Ureter (tissue), 1 donor: ENCODE results near the gene KRTAP5-3. TPM values are rescaled to one million over a fixed set of nuclear protein-coding genes. Genes with fewer than 3 reads are reported as not detected.

Experiments
- DNase-seq: peaks from one replicate; pipeline ENCODE4 v3.0.0-alpha.2; 2020; ENCODE audit warnings: low spot score
- total RNA-seq: library from RNA; stranded (reverse); gene quantifications from one replicate; pipeline ENCODE4 v1.2.4, GENCODE V29; 2023
- donor health status: DM: yes; HTN: yes; CAD: no.

The KRTAP5-3 gene
- total RNA-seq, 1 donor from 2014 or later, result not detected

DNA sequence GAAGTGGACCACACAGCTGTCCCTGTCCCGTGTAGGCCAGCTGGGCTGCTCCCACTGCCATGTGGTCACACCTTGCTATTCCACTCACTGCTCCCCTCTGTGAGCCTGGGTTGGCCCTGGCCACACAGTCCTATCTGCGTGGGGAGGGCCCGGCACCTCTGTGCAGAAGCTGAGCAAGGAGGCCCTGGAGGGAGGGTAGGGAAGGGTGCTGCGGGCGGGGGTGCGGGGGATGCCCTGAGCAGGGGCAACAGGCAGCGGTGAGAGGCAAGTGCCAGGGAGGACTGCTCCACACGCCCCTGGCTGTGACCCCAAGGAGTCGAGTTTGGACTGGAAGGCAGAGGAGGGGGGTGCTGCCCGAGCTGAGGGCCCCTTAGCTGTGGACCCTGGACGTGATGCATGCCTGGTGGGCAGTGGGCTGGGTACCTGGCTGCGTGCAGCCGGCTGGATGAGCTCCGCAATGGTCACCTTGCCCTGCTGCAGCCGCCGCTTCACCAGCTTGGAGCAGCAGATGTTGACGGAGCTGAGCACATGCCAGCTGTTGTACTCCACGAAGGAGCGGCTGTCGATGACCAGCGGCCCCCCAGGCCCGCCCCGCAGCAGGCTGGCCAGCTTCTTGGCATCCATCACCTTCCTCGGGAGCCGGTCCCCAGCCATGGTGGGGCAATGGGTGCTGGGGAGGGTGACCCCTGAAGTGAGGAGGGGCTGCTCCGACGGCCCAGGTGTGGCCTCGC is 42.9 kb downstream of the KRTAP5-3 start:
- DNase-seq, result no peak

DNA sequence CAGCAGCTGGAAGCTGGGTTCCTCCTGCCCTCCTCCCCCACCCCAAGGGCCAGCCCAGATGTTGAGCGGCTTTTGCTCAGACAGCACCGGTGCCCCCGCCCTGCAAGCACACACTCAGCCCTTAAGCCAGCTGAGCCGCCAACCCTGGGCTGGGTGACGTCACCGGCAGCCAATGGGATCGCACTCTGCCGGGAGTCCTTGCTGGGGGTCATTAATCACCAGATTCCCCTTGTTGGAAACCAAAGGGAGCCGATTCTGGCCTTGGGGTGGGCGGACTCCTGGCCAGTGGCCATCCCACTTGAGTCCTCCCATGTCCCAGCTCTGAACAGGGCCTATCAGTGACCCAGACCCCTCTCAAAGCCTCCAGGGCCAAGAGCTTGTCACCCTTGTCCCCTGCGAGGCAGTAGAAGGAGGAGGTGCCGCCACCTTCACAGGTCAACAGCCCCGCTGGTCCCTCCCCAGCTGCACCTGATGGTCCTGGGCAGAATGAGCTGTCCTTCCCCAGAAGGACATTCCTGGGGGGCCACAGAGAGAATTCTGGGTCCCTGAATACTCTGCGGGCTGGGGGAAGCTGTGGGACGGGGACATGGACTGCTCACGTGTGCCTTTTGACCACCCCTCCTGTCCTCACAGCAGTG is 43.6 kb downstream of the KRTAP5-3 start:
- no peak for DNase-seq

DNA sequence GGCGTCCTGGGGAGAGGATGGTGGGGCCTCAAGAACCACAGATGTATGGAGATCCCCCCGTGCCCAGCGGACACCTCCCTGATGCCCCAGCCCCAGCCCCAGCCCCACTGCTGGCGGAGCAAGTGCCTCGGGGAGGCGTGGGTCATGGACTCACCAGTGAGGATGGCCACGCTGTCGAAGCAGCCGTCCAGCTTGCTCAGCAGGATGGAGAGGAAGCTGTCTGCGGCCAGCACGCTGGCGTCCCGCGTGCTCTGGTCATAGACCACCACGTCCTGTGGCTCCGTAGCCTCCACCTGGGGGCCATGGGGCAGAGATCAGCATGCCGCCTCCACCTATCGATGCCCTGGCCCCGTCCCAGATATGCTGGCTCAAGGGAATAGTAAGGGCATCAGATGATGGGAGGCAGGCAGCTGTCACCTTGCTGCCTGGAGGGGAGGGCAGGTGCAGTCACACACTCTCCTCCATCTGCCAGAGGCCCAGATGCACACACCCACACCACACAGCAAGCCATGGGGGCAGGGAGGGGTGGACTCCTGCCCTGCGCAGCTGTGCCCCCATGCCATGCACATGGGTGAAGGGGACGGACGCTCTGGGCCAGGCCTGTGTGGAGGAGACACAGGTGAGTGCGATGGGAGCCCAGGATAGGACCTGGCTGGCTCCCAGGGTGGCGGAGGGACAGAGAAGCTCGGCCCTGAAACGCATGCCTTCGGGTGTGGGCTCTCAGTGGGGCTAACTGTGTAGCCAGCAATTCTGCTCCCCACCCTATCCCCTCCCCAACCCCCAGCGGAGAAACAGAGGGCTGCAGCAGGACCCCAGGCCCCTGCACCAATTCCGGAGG is 44.3 kb downstream of the KRTAP5-3 start:
- no peak for DNase-seq

DNA sequence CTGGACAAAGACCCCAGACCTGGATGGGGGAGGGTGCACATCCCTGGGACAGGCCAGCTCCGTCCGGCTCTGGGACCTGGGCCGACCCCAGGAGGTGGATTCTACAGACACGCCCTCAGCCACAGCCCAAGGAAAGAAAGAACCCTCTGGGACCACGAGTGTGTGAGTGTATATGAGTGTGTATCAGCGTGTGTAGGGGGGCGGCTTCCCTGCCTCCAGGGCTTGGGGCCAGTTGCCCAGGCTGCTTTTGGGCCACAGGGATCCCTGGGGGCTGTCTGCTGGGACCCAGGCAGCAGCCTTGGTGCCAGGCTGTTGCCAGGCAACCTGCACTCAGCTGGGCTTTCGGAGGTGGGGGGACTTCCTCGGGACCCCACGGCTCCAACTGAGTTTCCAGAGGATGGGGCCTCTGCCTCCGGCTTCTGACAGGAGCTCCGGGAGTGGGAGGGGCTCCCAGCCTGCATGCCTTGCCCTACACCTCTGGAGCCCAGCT is 45.1 kb downstream of the KRTAP5-3 start:
- no peak for DNase-seq

DNA sequence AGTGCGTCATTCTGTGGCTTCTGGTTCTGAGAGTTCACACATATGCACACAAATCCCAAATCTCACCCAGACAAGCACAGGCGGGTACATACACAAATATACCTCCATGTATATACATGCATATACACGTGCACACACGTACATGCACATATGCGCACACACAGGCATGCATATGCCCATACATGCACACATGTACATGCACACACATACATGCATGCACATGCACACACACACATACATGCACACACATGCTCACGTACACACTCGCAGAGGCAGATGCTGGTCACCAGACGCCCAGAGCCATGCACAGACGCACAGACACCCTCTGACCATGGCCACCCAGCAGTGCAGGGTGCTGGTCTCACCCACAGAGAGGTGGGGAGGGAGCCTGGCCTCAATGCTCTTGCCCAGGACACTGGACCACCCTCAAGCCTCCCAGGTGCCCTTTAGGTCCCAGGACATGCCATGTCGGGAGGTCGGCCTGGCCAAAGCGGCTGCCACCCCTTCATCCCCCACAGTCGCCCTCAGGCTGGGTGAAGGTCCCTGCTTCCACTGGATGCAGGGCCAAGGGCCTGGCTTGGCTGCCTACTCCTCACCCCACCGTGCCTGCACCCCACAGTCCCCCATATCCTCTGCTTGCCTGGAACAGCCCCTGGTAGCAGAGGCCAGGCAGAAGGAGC is 45.7 kb downstream of the KRTAP5-3 start:
- DNase-seq, result no peak

DNA sequence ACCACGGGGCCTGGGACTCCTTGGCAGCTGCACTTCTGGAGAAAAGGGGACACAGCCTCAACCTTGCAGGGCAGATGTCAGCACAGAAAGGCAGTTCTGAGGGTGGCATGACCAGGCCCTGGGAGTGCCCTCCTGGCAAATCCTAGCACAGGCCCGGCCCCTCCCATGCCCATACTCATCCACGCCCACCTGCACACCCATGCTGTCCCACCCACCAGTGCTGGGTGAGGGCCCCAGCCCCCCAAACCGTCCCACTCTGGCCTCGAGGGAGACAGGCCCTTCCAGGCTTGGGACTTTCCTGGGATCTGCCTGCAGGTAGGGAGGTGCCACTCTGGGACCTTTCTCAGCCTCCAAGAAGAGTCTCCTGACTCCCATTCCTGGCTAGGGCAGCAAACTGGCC is 46.3 kb downstream of the KRTAP5-3 start:
- DNase-seq, result no peak

DNA sequence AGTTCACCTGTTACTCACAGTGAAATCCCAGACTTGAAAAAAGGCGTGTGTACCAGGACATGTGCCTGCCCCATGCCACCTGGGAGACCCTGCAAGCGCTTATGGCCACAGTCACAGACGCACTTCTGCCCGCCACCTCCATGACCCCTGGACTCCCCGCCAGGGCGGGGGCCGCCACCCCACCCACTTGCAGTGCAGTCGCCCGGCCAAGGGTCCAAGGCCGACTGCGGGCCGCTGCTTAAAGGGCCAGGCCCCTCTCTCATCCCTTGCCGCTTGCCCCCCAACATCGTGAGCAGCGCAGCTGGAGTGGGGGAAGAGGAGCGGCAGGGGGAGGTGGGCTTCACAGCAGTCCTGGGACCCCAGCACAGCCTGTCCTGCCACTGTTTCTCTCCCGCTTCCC is 47.0 kb downstream of the KRTAP5-3 start:
- no peak for DNase-seq

DNA sequence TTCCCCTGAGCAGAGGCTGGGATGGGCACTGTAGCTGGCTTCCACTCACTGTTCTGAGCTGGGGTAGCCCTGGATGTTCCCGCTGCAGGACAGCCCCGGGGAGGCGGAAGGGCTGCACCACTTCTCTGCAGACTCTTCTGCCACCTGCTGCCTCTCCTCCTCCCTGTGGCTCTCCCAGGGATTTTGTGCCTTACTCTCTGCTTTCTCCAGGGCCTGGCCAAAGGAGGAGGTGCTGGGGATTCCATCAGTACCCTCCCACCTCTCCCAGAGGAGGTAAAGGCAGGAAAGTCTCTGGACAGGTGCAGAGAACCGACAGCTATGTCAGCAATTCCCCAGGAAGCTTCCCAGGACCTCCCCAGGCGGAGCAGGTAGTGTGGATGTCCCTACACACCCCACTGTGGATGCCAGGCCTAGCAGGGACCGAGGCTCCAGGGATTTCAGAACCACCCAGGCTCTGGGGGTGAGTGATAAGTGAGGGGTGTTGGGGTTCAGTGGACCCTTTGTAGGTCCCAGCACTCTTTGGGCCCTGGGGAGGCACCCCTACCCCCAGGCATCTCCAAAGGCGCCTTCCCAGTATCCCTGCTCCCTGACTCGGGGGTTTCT is 47.5 kb downstream of the KRTAP5-3 start:
- DNase-seq, result no peak

DNA sequence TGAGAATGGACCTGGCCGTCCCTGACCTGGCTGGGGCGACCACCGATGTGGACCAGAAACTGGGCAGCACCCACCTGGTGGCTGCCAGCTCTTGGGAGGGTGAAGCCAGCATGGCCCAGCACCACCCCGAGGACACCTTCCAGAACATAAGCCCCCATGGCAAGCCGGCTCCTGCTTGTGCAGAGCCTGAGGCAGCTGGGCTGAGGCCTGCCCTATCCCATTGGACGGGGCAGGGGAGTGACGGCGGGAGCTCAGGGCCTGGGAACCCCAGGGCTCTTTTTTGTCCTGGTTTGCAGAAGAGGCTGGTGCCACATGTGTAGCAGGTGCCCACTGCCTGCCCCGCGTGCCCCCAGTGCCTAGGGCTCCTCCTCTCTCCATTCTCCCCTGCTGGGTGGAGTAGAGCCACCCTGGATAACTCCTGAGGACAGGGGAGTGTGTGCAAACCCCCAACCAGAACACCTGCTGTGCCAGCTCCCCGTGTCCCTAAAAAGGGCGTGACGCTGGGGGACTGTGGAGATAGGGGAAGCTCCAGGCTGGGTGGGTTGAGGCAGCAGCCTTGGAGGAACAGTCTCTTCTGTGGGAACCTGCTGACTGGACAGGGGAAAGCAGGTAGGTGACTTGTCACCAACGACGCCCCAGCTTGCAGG is 48.1 kb downstream of the KRTAP5-3 start:
- DNase-seq, result no peak

DNA sequence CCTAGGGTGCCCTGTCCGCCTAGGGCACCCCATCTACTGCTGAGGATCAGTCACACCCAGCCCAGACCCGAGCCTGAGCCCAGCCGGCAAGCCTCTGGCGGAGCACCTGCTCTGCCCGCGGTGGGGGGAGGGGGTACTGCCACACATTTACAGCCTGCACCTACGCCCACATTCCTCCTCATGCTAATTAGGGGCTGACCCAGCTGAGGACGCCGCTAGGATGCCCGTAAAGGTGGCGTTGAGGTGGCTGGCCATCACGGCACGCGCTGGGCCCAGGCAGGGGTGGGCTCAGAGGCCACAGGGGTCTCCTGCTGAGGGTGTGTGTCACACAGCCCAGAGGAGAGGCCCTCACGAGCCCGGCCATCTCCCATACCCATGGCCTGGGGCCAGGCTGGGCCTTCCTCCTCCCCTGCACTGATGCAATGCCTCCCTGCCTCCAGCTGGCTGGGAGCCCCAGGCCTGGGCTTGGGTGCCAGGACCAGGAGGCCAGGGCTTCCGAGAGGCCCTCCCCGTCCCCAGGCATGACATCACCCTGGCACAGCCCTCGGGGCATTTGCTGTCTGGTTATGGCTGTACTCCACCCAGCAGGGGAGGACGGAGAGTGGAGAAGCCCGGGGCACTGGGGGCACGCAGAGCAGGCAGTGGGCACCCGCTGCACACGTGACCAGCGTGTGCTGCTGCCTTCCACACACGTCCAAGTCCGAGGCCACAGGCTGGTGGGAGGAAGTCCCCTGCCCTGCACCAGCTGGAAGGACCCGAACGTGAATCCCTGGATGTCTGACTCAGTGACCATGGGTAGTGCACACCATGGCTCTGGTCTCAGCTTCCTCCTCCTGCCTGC is 48.9 kb downstream of the KRTAP5-3 start:
- peak; percentile 92 for DNase-seq

DNA sequence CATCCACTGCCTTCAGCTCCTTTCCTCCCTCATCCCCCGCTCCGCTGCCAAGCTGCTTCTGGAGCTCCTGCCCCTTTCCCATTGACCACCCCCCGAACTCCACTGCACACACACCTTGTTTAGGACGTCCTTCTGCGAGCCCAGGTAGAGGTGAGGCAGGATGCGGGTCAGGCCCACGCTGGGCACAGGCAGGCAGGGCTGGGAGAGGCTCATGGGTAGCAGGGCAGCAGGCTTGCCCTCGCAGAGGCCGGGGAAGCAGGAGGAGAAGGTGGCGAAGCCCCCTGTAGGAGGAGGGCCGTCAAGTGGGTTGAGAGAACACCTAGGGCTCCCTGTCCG is 49.5 kb downstream of the KRTAP5-3 start:
- no peak for DNase-seq

DNA sequence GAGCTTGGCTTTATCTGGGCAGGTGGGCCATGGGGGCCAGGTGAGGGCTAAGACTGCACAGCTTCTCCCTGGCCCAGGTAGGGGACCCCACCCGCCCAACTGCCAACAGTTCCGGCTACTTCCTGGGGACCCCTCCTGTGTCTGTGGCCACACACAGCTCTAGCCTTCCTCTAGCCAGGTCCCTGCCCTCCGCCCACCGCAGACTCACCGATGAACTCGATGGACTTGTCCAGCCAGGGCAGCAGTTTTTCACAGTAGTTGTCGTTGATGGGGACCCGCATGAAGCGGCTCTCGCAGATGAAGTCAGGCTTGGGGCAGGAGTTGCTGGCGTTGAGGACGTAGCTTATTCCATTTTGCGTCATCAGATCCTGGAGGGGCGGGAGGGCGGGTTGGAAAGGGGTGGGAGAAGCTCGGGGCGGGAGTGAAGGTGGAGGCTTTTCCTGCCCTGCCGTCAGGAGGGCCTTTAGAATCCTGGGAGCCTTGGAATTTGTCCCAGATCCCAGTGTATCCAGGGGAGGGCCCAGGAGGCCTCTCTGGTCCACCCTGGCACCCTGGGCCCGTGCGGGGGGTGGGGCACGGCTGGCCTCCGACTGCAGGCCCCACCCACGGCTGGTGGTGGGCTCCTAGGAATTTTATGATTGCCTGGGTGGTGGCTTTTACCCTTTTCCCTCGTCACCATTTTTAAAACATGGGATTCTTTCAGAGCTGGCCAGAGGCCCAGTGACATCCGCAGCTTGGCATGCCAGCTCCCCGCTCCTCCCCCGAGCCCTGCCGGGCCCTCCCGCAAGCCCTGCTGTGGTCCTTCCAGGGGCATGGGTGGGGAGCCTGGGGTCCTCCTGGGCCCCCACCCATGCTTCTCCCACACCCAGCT is 50.1 kb downstream of the KRTAP5-3 start:
- peak; percentile 70 for DNase-seq

Other genes with a start within 250 kb of the KRTAP5-3 start
- 1.7 TPM for gene BRSK2, start 218.5 kb downstream of the KRTAP5-3 start, total RNA-seq
- 61.5 TPM for gene MOB2, start 121.7 kb downstream of the KRTAP5-3 start, total RNA-seq
- gene DUSP8, start 36.2 kb downstream of the KRTAP5-3 start, total RNA-seq, result 6.0 TPM
- gene KRTAP5-1, start 23.2 kb downstream of the KRTAP5-3 start, total RNA-seq, result not detected
- not detected for gene KRTAP5-2, start 10.2 kb downstream of the KRTAP5-3 start, total RNA-seq
- gene KRTAP5-4, start 13.7 kb upstream of the KRTAP5-3 start, total RNA-seq, result not detected
- not detected for gene KRTAP5-5, start 21.3 kb upstream of the KRTAP5-3 start, total RNA-seq
- gene KRTAP5-6, start 88.7 kb upstream of the KRTAP5-3 start, total RNA-seq, result not detected
- gene IFITM10, start 142.1 kb upstream of the KRTAP5-3 start, total RNA-seq, result 49.2 TPM
- gene CTSD, start 155.5 kb upstream of the KRTAP5-3 start, total RNA-seq, result 1,385 TPM
- 159 TPM for gene SYT8, start 226.5 kb upstream of the KRTAP5-3 start, total RNA-seq
- 45.0 TPM for gene TNNI2, start 230.5 kb upstream of the KRTAP5-3 start, total RNA-seq
- 47.4 TPM for gene LSP1, start 244.6 kb upstream of the KRTAP5-3 start, total RNA-seq